OCI-LY3 (cell line): ENCODE data around the gene HCRT.
"Not testable (repeated sequence)": the region's sequence is repeated elsewhere in the genome, so short reads cannot be mapped to it uniquely, and the experiment has no call there.

Experiments used
- H2AFZ ChIP-seq: fragments of 200-600, 300-600 bp; shearing (Covaris generic); 2 replicates; pipeline ENCODE4 v1.6.0; 2014; ENCODE audit warnings: antibody characterized with exemption, low read depth, low read length
- H3K27ac ChIP-seq: fragments of 200-600, 300-600 bp; sonication (generic); 2 replicates; pipeline ENCODE4 v1.5.1; 2014; ENCODE audit warnings: mild to moderate bottlenecking, low read length, moderate library complexity, mixed read lengths
- H3K27me3 ChIP-seq: fragments of 200-600, 300-600 bp; sonication (generic); 2 replicates; pipeline ENCODE4 v1.6.1; 2014; ENCODE audit warnings: low read depth, low read length, mixed read lengths
- H3K36me3 ChIP-seq: fragments of 200-600, 300-600 bp; sonication (generic); replicated peaks from 2 replicates; pipeline ENCODE3; 2014; ENCODE audit warnings: low read depth, low read length, mixed read lengths
- H3K4me1 ChIP-seq: fragments of 300-600, 200-600 bp; sonication (generic); 2 replicates; pipeline ENCODE4 v1.6.1; 2014; ENCODE audit warnings: low read length, mixed read lengths
- H3K4me2 ChIP-seq: fragments of 200-600, 300-600 bp; sonication (generic); 2 replicates; pipeline ENCODE4 v1.6.1; 2014; ENCODE audit warnings: low read length, mixed read lengths
- H3K4me3 ChIP-seq: fragments of 300-600, 200-600 bp; sonication (generic); 2 replicates; pipeline ENCODE4 v1.5.1; 2014; ENCODE audit warnings: antibody characterized with exemption, mild to moderate bottlenecking, low read length, moderate library complexity
- H3K79me2 ChIP-seq: fragments of 300-600, 200-600 bp; shearing (Covaris generic); 2 replicates; pipeline ENCODE4 v1.6.1; 2014; ENCODE audit warnings: mild to moderate bottlenecking, low read length, mixed read lengths
- H3K9ac ChIP-seq: fragments of 300-600, 200-600 bp; shearing (Covaris generic); 2 replicates; pipeline ENCODE4 v1.6.0; 2014; ENCODE audit warnings: mild to moderate bottlenecking, low read length, moderate library complexity
- H3K9me3 ChIP-seq: fragments of 200-600, 300-600 bp; shearing (Covaris generic); 2 replicates; pipeline ENCODE4 v1.6.1; 2014; ENCODE audit warnings: low read length, mixed read lengths; ENCODE audit not compliant: insufficient read depth
- H4K20me1 ChIP-seq: fragments of 200-600, 300-600 bp; sonication (generic); 2 replicates; pipeline ENCODE4 v1.6.1; 2016; ENCODE audit warnings: low read length, mixed read lengths; ENCODE audit not compliant: insufficient read depth
- EZH2phosphoT487 ChIP-seq: fragments of 200-600 bp; shearing (Covaris generic); IDR thresholded peaks from 2 replicates; pipeline ENCODE4 v1.6.1; 2018; ENCODE audit warnings: antibody characterized with exemption, mixed run types, low read depth
- TF ChIP-seq, protein P1 (sequence below): fragments of 200-600, 300-600 bp; sonication (generic); IDR thresholded peaks from 2 replicates; pipeline ENCODE4 v1.5.1; 2014; ENCODE audit warnings: antibody characterized with exemption, low read length, low read depth

The HCRT gene

DNA sequence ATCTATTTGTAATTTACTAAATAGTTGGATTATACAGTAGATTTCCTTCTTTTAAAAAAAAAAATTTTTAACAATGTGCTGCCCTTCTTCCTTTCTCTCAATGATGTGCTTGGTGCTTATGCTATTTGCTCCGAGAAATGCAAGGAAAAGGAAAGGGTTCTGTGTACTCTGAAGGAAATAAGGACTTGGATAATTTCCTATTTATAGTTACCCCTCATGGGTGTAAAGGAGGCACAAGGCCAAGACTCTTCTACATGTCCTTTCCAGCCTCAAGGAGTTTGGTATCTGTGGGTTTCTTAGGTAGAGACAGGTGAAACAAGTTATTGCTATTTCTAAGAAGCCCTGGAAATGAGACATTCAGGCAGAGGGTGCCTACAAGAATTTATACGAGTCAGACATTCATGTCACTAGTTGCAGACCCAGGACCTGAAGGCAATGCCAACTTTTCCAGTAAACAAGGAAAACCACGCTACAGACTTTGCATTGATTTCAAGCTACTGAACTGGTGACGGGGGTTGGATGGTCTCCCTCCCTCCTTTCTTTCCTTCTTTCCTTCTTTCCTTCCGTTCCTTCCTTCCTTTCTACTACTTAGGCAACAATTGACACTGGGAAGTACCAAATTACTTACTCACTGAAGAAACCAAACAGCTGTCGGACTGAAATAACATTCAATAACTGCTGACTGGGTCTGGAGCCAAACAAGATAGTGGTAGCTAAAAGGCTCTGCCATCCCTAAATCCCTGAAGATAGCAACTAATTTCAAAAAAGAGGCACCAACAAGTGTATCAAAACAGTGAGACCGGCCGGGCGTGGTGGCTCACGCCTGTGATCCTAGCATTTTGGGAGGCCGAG lies 42.8 kb upstream of the HCRT start:
- no peaks in the 10 kb centered on the region for H3K9me3 ChIP-seq
- TF ChIP-seq, protein P1, sequence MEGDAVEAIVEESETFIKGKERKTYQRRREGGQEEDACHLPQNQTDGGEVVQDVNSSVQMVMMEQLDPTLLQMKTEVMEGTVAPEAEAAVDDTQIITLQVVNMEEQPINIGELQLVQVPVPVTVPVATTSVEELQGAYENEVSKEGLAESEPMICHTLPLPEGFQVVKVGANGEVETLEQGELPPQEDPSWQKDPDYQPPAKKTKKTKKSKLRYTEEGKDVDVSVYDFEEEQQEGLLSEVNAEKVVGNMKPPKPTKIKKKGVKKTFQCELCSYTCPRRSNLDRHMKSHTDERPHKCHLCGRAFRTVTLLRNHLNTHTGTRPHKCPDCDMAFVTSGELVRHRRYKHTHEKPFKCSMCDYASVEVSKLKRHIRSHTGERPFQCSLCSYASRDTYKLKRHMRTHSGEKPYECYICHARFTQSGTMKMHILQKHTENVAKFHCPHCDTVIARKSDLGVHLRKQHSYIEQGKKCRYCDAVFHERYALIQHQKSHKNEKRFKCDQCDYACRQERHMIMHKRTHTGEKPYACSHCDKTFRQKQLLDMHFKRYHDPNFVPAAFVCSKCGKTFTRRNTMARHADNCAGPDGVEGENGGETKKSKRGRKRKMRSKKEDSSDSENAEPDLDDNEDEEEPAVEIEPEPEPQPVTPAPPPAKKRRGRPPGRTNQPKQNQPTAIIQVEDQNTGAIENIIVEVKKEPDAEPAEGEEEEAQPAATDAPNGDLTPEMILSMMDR, result no peak
- no peaks in the 10 kb centered on the region for H3K27me3 ChIP-seq
- H3K4me1 ChIP-seq, result no peaks in the 10 kb centered on the region
- no peak overlapping the region for H3K27ac ChIP-seq
- no peak overlapping the region for H3K4me2 ChIP-seq
- peaks cover 11% of the 10 kb centered on the region; the same call in 1 of the 2 replicates for H4K20me1 ChIP-seq
- H3K79me2 ChIP-seq, result peaks cover 21% of the 10 kb centered on the region; the same call in 1 of the 2 replicates
- peaks cover 29% of the 10 kb centered on the region for H3K36me3 ChIP-seq
- no peak overlapping the region for H3K4me3 ChIP-seq
- no peak overlapping the region for H3K9ac ChIP-seq
- no peak overlapping the region for H2AFZ ChIP-seq

DNA sequence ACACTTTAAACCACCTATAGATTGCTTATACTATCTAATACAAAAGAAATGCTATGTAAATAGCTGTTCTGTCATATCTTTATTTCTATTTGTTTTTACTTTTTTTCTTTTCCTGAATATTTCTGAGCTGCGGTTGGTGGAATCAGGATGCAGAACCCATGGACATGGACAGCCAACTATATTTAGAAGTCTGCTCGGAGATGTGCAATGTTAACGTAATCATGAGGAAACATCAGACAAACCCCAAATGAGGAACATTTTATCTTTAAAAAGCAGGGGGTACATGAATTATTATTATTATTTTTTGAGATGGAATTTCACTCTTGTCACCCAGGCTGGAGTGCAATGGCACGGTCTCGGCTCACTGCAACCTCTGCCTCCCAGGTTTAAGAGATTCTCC lies 40.4 kb upstream of the HCRT start:
- Histone ChIP-seq H3K4me3 (no peak overlapping the region), H3K79me2 (peaks cover 4% of the 10 kb centered on the region; the same call in 1 of the 2 replicates), H3K9ac (no peak overlapping the region), H3K9me3 (no peaks in the 10 kb centered on the region), H3K4me1 (no peaks in the 10 kb centered on the region), H2AFZ (no peak overlapping the region), H3K36me3 (peaks cover 29% of the 10 kb centered on the region), H4K20me1 (0 out of 2 replicates have a peak, but pooled peaks cover 3% of the 10 kb centered on the region), H3K27me3 (no peaks in the 10 kb centered on the region), H3K27ac (no peak overlapping the region), H3K4me2 (no peak overlapping the region)
- no peak for TF ChIP-seq EZH2phosphoT487
- TF ChIP-seq, protein P1, result no peak

DNA sequence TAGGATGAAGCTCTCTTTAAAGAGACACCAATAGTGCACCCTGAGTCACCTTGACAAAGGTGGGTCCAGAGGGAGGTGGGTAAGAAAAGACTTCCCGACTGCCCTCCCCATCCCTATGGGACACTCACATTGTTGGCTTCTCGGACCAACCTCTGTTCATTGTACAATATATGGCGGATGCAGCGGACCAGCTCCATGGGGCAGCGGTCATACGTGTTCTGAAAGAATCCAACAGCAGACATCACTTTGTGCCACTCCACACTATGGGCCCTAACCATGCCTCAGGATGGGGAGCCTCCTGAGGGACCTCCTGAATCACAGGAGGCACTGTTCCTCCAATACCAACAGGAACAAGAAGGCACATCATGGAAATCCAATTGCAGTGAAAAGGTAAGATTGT lies 39.4 kb upstream of the HCRT start:
- TF ChIP-seq, protein P1, result no peak
- TF ChIP-seq EZH2phosphoT487, result no peak
- Histone ChIP-seq H3K4me1 (no peaks in the 10 kb centered on the region), H3K9ac (no peak overlapping the region), H3K4me2 (no peak overlapping the region), H3K27me3 (no peaks in the 10 kb centered on the region), H2AFZ (no peak overlapping the region), H3K36me3 (peaks cover 29% of the 10 kb centered on the region), H3K79me2 (no peaks in the 10 kb centered on the region), H4K20me1 (no peaks in the 10 kb centered on the region), H3K27ac (no peak overlapping the region), H3K9me3 (no peaks in the 10 kb centered on the region), H3K4me3 (no peak overlapping the region)

DNA sequence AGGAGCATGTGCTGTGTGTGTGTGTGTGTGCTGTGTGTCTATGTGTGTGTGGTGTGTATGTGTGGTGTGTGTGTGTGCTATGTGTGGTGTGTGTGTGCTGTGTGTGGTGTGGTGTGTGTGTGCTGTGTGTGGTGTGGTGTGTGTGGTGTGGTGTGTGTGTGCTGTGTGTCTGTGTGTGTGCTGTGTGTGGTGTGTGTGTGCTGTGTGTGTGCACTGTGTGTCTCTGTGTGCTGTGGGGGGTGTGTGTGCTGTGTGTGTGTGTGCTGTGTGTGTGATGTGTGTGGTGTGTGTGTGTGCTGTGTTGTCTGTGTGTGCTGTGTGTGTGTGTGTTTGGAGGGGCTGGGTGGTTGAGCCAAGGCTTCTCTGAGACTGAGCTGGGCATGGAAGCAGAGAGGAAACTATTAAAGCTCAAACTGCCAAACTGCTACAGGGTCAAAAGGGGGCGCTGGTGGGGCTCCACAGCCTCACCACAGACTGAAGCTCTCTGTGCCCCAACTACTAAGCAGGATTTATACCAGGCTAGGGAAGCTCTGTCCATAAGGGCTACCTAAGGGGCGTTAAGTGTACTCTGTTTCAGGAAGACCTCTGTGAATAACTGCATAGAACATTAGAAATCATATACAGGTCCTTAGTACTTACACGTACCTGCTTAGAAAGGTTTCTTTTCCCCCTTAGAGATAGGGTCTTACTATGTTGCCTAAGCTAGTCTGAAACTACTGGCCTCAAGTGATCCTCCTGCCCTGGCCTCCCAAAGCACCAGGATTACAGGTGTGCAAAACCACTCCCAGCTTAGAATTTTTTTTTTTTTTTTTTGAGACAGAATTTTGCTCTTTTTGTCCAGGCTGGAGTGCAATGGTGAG lies 36.9 kb upstream of the HCRT start:
- Histone ChIP-seq H3K4me3 (no peak overlapping the region), H3K27ac (no peak overlapping the region), H3K79me2 (no peaks in the 10 kb centered on the region), H3K9ac (no peak overlapping the region), H3K9me3 (no peaks in the 10 kb centered on the region), H4K20me1 (no peaks in the 10 kb centered on the region), H3K4me1 (no peaks in the 10 kb centered on the region), H3K27me3 (no peaks in the 10 kb centered on the region), H2AFZ (no peak overlapping the region), H3K36me3 (peaks cover 33% of the 10 kb centered on the region), H3K4me2 (no peak overlapping the region)
- no peak for TF ChIP-seq EZH2phosphoT487
- TF ChIP-seq, protein P1, result peak; percentile 60

DNA sequence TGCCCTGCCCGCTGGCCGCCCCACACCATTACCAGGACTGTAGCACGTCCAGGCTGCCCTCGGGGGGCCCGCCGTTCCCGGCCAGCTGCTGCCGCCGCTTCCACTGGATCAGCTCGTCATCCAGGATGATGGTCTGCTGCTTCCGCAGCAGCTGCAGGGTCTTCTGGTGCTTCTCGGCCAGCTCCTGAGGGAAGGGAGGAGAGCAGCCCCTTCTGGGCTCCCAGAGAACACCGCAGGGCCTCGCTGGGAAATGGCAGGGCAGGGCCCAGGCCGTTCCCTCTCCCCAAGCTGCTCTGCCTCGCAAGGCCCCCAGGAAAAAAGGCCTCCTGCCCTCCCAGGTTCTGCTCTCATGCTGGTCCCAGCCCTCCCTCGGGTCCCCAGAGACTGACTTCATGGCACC lies 34.0 kb upstream of the HCRT start:
- H3K79me2 ChIP-seq, H3K9me3 ChIP-seq, H4K20me1 ChIP-seq, H3K4me3 ChIP-seq, H3K4me2 ChIP-seq, H3K27me3 ChIP-seq, H3K4me1 ChIP-seq, H3K27ac ChIP-seq, H3K9ac ChIP-seq, H2AFZ ChIP-seq: not testable (repeated sequence)
- peaks cover 47% of the 10 kb centered on the region for H3K36me3 ChIP-seq
